Nucleus accumbens (tissue), 56 donors: ENCODE data around the gene COA8.
A peak's percentile ranks its signal among the peaks of the same experiment; 100 is the strongest.

Source experiments
- DNase-seq, 56 donors: peaks; one replicate each; lab custom pipeline; 2025; lab: John Stamatoyannopoulos, UW

COA8 gene

DNA sequence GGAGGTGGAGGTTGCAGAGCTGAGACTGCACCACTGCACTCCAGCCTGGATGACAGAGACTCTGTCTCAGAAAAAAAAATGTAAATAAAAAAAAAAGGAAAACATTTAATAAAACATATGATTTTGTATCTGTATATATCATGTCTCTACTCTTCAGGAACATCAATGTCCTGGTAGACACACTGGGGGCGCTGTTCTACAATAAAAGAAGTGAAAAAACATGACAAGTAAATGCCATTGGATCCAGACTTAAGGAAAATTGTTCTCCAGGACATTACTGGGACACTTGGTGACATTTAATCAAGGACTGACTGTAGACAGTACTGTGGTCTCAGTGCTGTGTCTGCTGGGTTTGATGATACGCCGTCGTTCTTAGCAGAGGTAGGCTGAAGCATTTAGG lies 50.8 kb downstream of the COA8 start:
- no peak for DNase-seq

DNA sequence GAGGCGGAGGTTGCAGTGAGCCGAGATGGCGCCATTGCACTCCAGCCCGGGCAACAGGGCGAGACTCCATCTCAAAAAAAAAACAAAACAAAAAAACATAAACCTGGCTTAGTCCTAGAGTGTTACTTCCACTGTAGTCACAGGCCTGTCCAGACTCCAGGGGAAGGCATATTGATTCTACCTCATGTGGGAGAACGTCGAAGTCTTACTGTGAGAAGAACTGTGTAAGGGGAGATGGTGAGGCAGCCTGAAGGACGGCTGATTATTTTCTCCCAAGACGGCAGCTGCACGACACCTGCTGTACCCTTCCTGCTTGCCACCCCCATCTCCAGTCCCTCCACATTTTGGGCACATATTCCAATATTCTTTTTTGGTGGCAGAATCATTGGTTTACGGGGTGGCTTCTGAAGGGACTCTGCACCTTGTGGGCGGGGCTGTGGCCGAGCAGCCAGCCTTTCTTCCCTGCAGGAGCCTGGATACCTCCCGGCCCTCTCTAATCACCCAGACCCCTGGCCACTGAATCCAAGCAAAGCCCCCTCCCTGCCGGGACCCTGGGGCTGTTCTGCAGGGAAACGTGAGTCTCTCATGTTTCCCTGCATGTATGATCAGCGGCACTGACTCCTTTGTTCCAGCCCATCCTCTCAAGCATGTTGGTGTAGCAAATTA lies 54.0 kb downstream of the COA8 start:
- DNase-seq = no peak

DNA sequence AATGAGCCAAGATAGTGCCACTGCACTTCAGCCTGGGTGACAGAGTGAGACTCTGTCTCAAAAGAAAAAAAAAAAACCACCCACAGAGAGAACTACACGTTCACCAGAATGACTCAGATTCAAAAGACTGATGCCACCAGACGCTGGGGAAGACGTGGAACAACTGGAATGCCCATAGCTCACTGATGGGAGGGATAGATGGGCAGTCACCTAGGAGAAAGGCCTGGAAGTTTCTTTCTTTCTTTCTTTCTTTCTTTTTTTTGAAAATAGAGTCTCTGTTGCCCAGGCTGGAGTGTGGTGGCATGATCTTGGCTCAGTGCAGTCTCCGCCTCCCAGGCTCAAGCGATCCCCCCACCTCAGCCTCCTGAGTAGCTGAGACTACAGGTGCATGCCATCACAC lies 56.3 kb downstream of the COA8 start:
- DNase-seq = no peak

DNA sequence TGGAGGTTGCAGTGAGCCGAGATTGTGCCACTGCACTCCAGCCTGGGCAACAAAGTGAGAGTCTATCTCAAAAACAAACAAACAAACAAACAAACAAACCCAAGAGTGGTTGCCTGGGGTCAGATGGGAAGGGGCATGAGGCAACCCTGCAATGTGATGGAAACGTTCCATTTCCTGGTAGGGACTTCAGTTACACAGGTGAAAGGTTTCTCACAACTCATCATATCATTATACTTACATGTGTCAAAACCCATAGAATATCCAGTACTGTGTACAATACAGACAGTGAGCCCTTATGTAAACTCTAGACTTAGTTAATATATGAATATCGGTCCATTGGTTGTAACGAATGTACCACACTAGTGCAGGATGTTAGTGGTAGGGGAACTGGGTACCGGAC lies 59.1 kb downstream of the COA8 start:
- no peak for DNase-seq

DNA sequence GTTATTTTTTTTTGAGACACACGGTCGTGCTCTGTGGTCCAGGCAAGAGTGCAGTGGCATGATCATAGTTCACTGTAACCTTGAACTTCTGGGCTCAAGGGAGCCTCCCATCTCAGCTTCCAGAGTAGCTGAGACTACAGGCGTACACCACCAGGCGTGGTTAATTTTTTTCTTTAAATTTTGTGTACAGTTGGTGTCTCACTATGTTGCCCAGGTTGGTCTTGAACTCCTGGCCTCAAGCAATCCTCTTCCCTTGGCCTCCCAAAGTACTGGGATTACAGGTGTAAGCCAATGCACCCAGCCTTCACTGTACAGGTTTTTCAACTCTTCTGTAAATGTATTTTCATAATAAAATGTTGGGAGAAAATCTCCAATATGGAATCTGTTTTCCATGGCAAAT lies 60.5 kb downstream of the COA8 start:
- DNase-seq = no peak

DNA sequence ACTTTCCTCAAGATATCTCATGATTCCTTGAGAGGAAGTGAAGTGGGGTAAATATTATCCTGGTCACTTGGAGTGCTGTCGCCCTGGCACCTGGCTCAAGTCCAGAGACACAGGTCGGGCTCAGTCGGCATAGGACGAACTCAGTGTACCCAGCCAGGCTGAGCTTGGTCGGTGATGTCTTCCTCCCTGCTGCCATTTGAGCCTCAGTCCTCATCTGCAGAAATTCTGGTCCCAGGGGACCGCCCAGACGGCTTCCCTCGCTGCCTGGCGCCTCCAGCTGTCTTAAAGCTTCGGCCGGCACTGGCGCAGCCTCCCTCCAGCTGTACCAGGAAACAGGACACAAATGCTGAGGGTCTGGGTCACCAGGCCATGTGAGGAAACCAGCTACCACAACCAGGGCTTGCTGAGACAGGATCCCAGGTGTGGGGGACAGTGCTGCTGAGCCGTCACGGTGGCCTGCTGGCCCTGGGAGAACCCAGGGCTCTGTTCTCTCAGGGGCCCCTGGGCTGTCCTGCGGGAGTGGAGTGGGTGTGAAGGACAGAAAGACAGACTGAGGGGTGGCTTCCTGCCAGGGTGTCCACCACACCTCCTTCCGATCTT lies 61.2 kb downstream of the COA8 start:
- no peak for DNase-seq

DNA sequence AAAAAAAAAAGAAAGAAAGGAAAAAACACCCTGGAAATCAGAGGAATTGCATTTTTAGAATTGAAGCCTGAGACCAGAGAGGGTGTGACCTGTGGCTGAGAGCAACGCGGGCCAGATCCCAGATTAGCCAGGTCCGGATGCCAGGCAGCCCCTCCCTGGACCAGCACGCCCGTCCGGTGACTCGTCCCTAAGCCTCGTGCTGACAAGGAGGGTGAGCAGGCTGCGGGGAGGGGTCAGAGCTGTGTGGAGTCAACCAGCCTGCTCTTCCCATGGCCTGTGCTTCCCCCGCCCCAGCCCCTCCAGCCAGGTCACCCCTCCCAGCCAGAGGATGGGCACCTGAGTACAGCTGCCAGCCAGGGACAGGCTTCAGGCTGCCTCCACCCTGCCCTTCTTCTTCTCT lies 62.1 kb downstream of the COA8 start:
- DNase-seq = no peak

DNA sequence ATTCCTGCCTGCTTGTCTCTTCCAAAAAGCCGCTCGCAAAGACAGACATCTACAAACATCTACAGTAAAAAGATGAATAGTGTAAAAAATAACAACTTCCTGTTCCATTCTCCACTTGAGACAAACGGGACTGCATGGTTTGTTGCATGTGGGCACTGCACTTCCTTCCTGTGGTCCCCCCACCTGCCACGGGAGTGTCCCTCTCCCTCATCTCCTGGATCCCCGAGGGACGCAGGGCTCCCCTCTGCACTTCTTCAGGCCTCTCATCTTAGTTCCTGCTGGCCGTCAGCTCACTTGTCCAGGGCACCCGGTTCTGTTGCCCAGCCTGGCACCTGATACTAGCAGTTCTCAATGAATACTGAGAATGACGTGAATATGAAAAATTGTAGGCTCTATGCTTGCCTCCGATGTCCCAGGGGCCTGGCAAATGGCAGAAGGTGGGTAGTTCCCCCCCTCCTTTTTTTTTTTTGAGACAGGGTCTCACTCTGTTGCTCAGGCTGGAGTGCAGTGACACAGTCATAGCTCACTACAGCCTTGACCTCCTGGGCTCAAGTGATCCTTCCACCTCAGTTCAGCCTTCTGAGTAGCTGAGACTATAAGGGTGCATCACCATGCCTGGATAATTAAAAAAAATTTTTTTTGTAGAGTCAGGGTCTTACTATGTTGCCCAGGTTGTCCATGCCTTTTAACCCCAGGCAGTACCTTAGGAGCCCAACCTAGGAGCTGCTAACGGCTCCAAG lies 62.8 kb downstream of the COA8 start:
- DNase-seq = no peak

DNA sequence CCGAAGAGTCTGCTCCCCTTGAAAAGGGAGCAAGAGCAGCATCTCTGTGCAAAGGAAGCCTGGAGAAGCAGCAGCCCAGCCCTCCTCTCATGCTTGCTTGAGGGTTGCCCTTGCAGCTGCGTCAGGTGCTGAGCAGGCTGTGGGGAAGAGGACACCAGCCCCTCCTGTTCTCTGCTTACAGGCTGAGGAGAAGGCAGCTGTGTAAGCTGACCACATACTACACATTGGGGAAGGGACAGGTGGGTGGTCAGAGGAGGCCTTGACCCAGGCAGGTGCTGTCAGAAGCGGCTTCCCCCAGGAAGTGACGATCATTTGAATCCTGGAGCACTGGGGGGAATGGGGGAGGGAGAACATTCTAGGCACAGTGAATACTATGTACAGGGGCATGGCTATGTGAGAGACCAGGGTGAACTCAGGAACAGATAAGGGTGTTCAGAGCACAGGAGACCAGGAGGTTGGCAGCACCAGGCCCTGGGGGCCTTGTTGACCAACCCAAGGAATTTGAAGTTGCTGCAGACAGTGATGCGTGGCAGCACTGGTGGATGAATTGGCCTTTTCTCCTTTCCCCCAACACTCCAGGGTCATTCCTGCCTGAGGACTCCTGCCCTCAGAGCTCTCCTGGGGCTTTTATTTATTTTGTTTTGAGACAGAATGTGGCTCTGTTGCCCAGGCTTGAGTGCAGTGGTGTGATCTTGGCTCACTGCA lies 63.5 kb downstream of the COA8 start:
- DNase-seq = no peak

DNA sequence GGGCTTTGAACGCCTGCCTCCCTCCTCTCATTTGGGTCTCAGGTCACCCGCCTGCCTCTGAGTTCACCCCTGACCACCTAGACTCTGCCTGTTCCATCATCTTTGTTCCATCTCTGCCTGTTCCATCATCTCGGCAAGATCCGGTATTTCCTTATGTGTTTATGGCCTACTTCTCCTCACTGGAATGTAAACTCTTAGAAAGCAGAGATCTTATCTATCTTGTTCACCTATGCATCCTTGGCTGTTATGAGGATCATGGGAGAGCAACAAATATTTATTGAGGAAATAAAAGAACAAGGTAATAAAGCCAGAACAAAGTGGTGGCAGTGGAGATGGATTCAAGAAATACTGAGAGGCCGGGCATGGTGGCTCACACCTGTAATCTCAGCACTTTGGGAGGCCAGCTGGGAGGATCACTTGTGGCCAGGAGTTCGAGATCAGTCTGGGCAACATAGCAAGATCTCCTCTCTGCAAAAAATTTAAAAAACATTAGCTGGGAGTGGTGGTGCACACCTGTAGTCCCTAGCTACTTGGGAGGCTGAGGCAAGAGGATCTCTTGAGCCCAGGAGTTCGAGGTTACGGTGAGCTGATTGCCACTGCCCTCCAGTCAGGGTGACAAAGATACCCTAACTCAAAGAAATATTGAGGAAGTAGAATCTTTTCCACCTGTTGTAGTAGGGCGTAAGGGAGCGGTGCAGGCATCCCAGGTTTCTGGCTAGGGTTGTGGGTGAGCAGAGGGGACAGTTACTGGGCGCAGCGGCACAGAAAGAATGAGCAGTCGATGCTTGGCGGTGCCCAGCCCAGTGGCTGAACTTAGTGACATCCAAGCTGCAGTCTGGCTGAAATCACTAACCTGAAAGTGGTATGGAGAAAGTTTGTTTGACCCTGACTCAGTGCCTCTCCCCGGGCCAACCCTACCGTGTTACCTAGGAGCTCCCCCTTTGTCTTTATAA lies 64.6 kb downstream of the COA8 start:
- no peak for DNase-seq

DNA sequence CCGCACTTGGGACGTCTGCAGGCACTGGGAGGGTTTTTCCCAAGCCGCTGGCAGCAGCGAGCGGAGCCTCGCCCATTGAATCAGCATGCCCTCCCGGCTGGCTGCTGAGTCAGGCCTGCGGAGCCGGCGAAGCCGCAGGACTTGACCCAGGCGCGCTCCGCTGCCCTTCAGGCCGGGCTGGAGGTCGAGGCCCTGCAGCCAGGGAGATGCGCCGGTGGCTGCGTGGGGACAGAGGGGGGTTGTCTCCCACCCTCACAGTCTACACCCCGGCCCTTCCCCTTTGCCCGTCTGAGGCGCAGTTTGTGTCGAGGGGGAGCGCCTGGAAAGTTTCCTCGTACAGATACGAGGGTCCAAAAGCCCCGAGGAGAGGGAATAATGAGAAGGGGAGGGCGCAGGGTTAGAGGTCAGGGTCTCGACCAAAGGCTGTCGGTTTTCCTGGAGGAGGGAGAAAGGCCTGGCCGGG lies 65.5 kb downstream of the COA8 start:
- DNase-seq = peak in 35 of 56 donors; percentile 16 to 69 (median 42)

DNA sequence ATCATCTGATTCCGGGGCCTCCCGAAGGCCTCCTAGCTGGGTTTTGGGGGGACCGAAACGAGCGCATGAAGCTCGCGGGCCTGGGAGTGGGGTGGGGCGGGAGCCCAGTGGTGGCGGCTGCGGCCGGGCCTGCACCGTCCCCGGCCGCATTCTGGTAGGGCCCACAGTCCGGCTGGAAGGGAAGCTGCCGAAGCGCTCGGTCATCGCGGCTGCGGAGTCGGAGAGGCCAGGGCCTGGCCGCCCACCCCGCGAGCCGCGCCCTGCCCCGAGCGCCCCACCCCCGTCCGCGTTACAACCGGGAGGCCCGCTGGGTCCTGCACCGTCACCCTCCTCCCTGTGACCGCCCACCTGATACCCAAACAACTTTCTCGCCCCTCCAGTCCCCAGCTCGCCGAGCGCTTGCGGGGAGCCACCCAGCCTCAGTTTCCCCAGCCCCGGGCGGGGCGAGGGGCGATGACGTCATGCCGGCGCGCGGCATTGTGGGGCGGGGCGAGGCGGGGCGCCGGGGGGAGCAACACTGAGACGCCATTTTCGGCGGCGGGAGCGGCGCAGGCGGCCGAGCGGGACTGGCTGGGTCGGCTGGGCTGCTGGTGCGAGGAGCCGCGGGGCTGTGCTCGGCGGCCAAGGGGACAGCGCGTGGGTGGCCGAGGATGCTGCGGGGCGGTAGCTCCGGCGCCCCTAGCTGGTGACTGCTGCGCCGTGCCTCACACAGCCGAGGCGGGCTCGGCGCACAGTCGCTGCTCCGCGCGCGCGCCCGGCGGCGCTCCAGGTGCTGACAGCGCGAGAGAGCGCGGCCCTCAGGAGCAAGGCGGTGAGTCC lies 66.1 kb downstream of the COA8 start, which contains the start of gene KLC1:
TSS of gene KLC1 (plus strand) at position 528 of the 819 bp plus-strand sequence. CDS start 25,354 bp downstream, outside the sequence.
- peak in 53 of 56 donors; percentile 36 to 92 (median 78) for DNase-seq

DNA sequence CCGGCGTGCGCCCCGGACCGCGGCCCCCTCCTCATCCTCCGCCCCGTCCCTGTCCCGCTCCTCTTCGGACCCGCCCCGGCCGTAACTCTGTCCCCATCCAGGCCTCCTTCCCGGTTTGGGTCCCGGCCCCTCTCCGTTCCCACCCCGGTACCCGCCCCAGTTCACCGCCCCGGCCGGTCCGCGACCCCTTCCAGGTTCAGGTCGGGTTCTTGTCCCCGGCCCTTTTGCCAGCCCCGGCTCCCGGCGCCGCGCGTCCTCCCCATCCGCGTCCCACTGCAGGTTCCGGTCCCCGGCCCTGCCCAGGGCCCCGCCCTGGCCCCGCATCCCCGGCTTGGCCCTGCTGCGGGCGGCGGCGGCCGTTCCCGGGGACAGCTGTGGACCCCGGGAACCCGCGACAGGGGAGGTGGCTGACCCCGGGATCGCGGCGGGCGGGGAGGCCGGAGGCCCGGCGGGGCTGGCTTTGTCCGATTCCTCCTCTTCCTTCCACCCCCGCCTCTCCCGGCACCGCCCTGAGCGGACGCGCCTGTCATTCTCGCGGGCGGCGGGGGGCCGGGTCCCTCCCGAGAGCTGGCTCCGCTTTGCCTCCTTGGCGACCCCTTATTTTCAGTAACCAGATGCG lies 66.9 kb downstream of the COA8 start:
- DNase-seq = peak in 36 of 56 donors; percentile 12 to 68 (median 50)

DNA sequence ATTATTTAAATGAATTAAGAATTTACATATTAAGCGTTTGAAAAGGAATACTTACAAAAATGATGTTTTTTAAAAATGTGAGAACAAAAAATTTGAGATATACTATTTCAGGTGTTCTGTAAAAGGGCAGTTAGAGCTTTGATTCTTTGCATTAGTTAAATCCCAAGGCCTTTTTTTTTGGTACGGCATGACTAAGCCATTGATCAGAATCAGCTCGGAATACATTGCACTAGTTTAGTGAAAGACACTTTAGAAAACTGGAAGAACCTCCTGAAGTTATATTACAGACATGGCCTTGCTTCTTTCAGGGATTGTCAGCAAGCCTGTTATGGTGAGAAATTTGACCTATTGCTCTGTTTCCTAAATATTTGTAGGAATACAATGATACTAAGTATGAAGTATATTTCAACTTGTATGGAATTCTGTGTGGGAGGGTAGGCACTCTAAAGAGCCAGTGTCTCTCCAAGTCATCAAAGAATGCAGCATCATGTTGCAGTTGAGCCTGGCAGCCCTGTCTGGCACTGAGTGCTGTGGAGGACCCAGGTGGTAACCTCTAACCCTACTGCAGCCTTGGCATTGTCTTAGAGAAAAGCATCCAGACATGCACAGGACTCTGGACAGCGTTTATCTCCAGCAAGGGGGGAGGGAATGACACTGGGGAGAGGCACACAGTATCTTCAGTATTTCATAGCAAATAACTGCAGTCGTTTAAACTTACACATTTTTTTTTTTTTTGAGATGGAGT lies 67.8 kb downstream of the COA8 start:
- DNase-seq = no peak

DNA sequence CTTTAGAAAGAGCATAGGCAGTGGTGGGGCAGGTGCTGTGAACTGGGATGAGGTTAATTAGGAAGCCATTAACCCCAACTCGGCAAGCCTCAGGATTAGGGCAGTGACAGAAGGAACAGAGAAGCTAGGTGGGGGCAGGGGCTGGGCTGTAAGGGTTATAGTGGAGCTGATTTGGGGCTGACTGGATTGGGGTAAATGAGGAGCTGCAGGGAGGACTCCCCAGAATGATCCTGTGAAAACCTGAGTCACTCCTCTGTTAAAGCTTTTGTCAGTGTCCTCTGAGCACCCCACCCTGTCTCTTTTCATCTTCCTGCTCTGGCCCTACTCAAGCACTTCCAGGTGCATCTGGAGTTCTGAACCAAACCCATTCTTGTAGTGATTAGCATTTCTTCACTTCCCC lies 70.6 kb downstream of the COA8 start:
- DNase-seq = no peak

DNA sequence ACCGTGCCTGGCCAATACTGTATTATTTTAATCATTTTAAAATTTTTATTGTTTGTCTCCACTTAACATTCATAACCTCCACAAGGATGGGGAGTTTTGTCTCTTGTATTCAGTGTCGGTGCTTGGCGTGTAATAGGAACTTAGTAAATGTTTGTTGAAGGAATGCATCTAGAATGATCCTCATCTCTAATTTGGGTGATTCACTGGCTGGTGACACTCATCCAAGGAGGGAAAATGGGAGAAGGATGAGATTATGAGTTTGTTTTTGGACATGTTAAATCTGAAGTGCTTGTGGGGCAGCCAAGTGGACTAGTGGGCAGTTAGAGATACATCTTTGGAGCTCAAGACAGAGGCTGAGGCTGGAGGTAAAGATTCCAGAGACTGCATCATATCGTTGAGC lies 71.4 kb downstream of the COA8 start:
- no peak for DNase-seq

DNA sequence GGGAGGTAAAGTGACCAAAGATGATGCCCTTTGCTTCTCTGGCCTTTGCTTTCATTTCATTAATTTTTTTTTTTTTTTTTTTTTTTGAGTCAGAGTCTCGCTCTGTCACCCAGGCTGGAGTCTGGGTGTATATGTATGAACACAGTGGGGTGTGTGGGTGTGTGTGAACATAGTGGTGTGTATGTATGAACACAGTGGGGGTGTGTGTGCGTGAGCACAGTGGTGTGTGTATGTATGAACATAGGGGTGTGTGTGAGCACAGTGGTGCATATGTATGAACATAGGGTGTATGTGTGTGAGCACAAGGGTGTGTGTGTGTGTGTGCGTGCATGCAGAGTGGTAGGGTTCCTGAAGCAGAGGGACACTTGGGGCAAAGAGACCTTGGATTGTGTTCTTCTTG lies 75.8 kb downstream of the COA8 start:
- DNase-seq = no peak
